Gastrocnemius medialis (tissue), 4 donors: ENCODE data around the gene METTL9. TPM values are rescaled to one million over a fixed set of nuclear protein-coding genes. Genes with fewer than 3 reads are reported as not detected.
"Not testable (repeated sequence)": the region's sequence is repeated elsewhere in the genome, so short reads cannot be mapped to it uniquely, and the experiment has no call there.

Experiments used
- ATAC-seq, 2 donors: fragments of 150-250 bp; one replicate each; pipeline ENCODE4 v1.9.1; 2016
- DNase-seq, 2 donors: peaks; one replicate each; pipeline ENCODE4 v3.0.0-alpha.2; 2019
- H3K27ac ChIP-seq, 4 donors: fragments of 200-600 bp; sonication (generic); 1 replicate in 1 of 4; 2 replicates in 3 of 4; pipeline ENCODE4 v1.5.1; 2016 to 2018; ENCODE audit warnings: mild to moderate bottlenecking in 2 of 4, moderate library complexity in 1 of 4
- H3K27me3 ChIP-seq, 3 donors: fragments of 200-600 bp; sonication (generic) in 2 of 3; 1 replicate in 1 of 3; 2 replicates in 2 of 3; pipeline versions ENCODE4 v1.5.1 to v1.6.0; 2016 to 2019; ENCODE audit warnings: mild to moderate bottlenecking in 1 of 3, moderate library complexity in 1 of 3
- H3K36me3 ChIP-seq, 2 donors: fragments of 200-600 bp; sonication (generic) in 1 of 2; one replicate each; pipeline ENCODE4 v1.5.1; 2017 to 2018
- H3K4me1 ChIP-seq, 2 donors: fragments of 200-600 bp; sonication (generic) in 1 of 2; one replicate each; pipeline ENCODE4 v1.5.1; 2016 to 2017; ENCODE audit warnings: mild to moderate bottlenecking in 2 of 2
- H3K4me3 ChIP-seq, 4 donors: fragments of 200-600 bp; sonication (generic) in 3 of 4; 1 replicate in 1 of 4; 2 replicates in 3 of 4; pipeline ENCODE4 v1.5.1; 2016 to 2019; ENCODE audit warnings: mild to moderate bottlenecking in 2 of 4
- H3K9me3 ChIP-seq, 3 donors: fragments of 200-600 bp; sonication (generic) in 2 of 3; 1 replicate in 1 of 3; 2 replicates in 2 of 3; pipeline ENCODE4 v1.5.1; 2016 to 2019
- CTCF ChIP-seq, 5 experiments: fragments of 450-650 bp in 3 of 5; fragments of 200-600 bp in 2 of 5; sonication (generic) in 2 of 5; IDR thresholded peaks in 4 of 5; conservative IDR thresholded peaks in 1 of 5; 1 replicate in 4 of 5; 2 replicates in 1 of 5; pipeline ENCODE4 v1.5.1; 2016 to 2019; ENCODE audit warnings: antibody characterized with exemption in 5 of 5, mild to moderate bottlenecking in 3 of 5, moderate library complexity in 3 of 5
- POLR2A ChIP-seq, 2 donors: fragments of 450-650 bp; IDR thresholded peaks; one replicate each; pipeline ENCODE4 v1.6.1; 2017; ENCODE audit warnings: antibody characterized with exemption in 2 of 2, mild to moderate bottlenecking in 2 of 2, moderate library complexity in 2 of 2
- in situ Hi-C, 4 donors: fragments of 200-750 bp; cut with MboI; loops; one replicate each; pipeline versions ENCODE4 v1.15.0 to v1.8.0; 2017; ENCODE audit warnings: low sequenced_read_pairs in 4 of 4
- intact Hi-C: fragments of 100-400 bp; cut with DNase I; formaldehyde crosslinking; loops from one replicate; pipeline ENCODE4 v1.15.1; 2023; ENCODE audit warnings: low total_unique reads
- total RNA-seq, 4 donors: library from RNA; depleted of rRNA; stranded (reverse); fragments of >200 nt; gene quantifications; one replicate each; pipeline versions ENCODE4 v1.1.0 to v1.2.3, GENCODE V29; 2016

Gene METTL9
- total RNA-seq, 4 donors from 2014 or later, result 87.2 to 109 (median 96.8) TPM

DNA sequence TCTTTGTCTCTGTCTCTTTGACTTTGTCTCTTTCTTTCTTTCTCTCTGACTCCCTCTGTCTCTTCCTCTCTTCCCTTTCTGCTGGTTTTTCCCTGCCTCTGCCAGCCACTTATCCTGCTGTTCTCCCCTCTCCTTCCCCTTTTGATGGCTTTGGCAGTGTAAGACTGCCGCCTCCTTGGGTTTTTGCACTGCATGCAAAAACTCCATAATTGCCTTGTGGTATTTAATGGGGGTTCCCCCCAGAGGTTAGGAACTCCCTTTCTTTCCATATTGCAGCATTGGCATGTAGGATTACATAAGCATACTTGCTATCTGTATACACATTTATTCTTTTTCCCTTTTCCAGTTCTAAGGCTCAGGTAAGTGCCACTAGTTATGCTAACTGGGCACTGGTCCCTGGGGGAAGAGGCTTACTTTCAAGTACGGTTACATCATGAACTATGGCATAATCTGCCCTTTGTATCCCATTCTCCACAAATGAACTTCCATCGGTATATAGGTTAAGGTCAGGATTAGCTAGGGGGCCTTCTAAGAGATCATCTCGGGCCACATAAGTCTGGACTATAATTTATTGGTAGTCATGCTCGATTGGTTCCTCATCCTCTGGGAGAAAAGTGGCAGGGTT lies 32.7 kb downstream of the METTL9 start:
- ATAC-seq, H3K9me3 ChIP-seq, DNase-seq: not testable (repeated sequence)

DNA sequence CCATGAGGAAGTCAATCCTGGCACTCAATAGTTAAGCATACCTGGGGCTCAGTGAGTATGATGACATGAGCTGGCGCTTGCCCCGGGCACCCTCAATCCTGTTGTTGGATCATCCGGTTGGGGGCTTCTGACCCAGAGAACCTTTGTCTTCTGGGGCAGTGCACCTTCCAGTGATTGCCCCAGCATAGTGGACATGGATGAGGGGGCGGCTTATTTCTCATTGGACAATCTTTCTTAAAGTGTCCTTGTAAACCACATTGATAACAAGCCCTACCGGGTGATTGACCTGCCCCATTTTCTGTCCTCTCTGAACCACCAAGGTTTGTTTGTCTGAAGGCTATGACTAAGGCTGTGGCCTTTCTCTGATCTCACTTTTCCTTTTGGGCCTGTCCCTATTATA lies 34.8 kb downstream of the METTL9 start:
- H3K27ac ChIP-seq, result no peak overlapping the region
- in situ Hi-C loops (loop anchor here in 1 of 4 donors (10.0 kb wide), 1 partner anchor 49 kb away; no protein-coding TSS in a partner anchor), intact Hi-C loops (no loop called here)
- no peaks in the 10 kb centered on the region for H3K27me3 ChIP-seq
- no peaks in the 10 kb centered on the region for H3K9me3 ChIP-seq
- peaks cover 0 to 3% of the 10 kb centered on the region in 2 donors for H3K4me1 ChIP-seq
- DNase-seq (no peak), ATAC-seq (no peak)
- peaks cover 0 to 11% of the 10 kb centered on the region in 2 donors for H3K36me3 ChIP-seq
- H3K4me3 ChIP-seq, result no peak overlapping the region
- TF ChIP-seq CTCF (IDR thresholded peaks at IDR 0.05 in 4 of 5, conservative IDR thresholded peaks at IDR 0.05 in 1 of 5) (no peak), POLR2A (IDR thresholded peaks at IDR 0.05) (no peak)

More for the DNA sequence above, 32.7 kb downstream of the METTL9 start:
- H3K27ac ChIP-seq, intact Hi-C loops, H3K4me1 ChIP-seq, H3K27me3 ChIP-seq, H3K4me3 ChIP-seq: not testable (repeated sequence)
- in situ Hi-C loops, result loop anchor here in 1 of 4 donors (10.0 kb wide), 1 partner anchor 47 kb away; no protein-coding TSS in a partner anchor
- H3K36me3 ChIP-seq, result peaks cover 0 to 12% of the 10 kb centered on the region in 2 donors

GRCh38 chr16:21635694-21636093 lies 36.3 kb downstream of the METTL9 start:
- ATAC-seq, H3K4me3 ChIP-seq, H3K36me3 ChIP-seq, H3K27ac ChIP-seq, DNase-seq, H3K27me3 ChIP-seq, H3K4me1 ChIP-seq, H3K9me3 ChIP-seq, intact Hi-C loops: not testable (repeated sequence)
- in situ Hi-C loops, result loop anchor here in 3 of 4 donors (5.0 to 10.0 kb wide), 3 partner anchors 48 to 53 kb away; no protein-coding TSS in a partner anchor

DNA sequence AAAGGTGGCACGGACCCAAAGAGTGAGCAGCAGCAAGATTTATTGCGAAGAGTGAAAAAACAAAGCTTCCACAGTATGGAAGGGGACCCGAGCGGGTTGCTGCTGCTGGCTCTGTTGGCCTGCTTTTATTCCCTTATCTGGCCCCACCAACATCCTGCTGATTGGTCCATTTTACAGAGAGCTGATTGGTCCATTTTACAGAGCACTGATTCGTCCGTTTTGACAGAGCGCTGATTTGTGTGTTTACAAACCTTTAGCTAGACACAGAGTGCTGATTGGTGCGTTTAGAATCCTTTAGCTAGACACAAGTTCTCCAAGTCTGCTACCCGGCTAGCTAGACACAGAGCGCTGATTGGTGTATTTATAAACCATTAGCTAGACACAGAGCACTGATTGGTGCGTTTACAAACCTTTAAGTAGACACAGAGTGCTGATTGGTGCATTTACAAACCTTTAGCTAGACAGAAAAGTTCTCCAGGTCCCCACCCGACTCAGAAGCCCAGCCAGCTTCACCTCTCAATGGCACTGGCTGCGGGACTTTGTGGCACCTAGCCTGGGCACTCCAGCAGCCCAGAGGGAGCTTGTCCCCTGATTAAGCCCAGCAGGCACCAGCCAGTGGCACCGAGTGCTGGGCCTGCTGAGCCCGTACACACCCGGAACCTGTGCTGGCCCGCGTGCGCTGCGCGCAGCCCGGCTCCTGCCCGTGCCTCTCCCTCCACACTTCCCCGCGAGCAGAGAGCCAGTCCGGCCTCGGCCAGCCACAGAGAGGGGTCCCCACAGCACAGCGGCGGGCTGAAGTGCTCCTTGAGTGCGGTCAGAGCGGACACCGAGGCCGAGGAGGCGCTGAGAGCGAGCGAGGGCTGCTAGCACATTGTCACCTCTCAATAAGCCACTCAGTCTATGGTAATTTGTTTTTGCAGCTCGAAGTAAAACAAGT lies 37.9 kb downstream of the METTL9 start:
- intact Hi-C loops, result no loop called here
- no peak for TF ChIP-seq POLR2A (IDR thresholded peaks at IDR 0.05)
- no peak for TF ChIP-seq CTCF (IDR thresholded peaks at IDR 0.05 in 4 of 5, conservative IDR thresholded peaks at IDR 0.05 in 1 of 5)
- in situ Hi-C loops, result loop anchor here in 3 of 4 donors (5.0 to 10.0 kb wide), 3 partner anchors 50 to 55 kb away; no protein-coding TSS in a partner anchor
- ATAC-seq (no peak), DNase-seq (no peak)
- Histone ChIP-seq H3K27me3 (no peaks in the 10 kb centered on the region), H3K4me1 (peaks cover 0 to 3% of the 10 kb centered on the region in 2 donors), H3K9me3 (no peaks in the 10 kb centered on the region), H3K27ac (no peak overlapping the region), H3K36me3 (no peaks in the 10 kb centered on the region), H3K4me3 (no peak overlapping the region)

GRCh38 chr16:21638573-21638975 lies 39.2 kb downstream of the METTL9 start:
- Histone ChIP-seq H3K27ac (no peak overlapping the region), H3K9me3 (no peaks in the 10 kb centered on the region), H3K27me3 (no peaks in the 10 kb centered on the region), H3K4me1 (peaks cover 0 to 3% of the 10 kb centered on the region in 2 donors), H3K36me3 (no peaks in the 10 kb centered on the region), H3K4me3 (no peak overlapping the region)
- DNase-seq, result no peak
- TF ChIP-seq POLR2A (IDR thresholded peaks at IDR 0.05), result no peak
- no peak for TF ChIP-seq CTCF (IDR thresholded peaks at IDR 0.05 in 4 of 5, conservative IDR thresholded peaks at IDR 0.05 in 1 of 5)
- intact Hi-C loops, result no loop called here
- in situ Hi-C loops, result loop anchor here in 3 of 4 donors (5.0 to 10.0 kb wide), 3 partner anchors 51 to 56 kb away; no protein-coding TSS in a partner anchor
- ATAC-seq, result no peak
